ENCODE data around the gene BEND6. TPM values are rescaled to one million over a fixed set of nuclear protein-coding genes. Genes with fewer than 3 reads are reported as not detected.

Gene BEND6
- total and polyA plus RNA-seq, 7 donors = 0.14 to 1.1 (median 0.30) TPM

DNA sequence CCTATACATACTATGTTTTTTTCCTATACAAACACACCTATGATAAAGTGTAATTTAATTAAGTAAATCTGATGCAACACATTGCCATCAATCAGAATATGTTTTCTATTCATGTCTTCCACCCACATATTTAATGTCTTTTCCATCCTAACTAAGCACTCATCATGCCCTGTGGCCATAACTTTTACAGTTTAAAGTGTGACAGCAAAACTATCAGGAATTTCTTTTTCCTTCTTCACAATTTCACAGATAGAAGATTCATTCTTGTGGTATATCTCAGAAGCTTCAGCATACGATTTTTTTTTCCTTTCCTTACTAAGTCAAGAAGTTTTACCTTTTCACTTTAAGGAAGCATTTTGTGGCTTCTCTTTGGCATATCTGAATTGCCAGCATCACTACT, 7.0 kb upstream of the BEND6 start:
- intact Hi-C loops (cut with DNase I) = no loop called here
- Histone ChIP-seq H3K4me1 (no peaks in the 10 kb centered on the region), H3K27ac (no peak overlapping the region), H3K9me3 (no peaks in the 10 kb centered on the region), H3K27me3 (ENCODE audit: insufficient read depth in 3 of 3, low read length in 2 of 3) (no peaks in the 10 kb centered on the region), H3K4me3 (no peak overlapping the region), H3K36me3 (ENCODE audit: insufficient read depth in 1 of 2, low read depth in 1 of 2) (no peaks in the 10 kb centered on the region)
- TF ChIP-seq, protein P1, sequence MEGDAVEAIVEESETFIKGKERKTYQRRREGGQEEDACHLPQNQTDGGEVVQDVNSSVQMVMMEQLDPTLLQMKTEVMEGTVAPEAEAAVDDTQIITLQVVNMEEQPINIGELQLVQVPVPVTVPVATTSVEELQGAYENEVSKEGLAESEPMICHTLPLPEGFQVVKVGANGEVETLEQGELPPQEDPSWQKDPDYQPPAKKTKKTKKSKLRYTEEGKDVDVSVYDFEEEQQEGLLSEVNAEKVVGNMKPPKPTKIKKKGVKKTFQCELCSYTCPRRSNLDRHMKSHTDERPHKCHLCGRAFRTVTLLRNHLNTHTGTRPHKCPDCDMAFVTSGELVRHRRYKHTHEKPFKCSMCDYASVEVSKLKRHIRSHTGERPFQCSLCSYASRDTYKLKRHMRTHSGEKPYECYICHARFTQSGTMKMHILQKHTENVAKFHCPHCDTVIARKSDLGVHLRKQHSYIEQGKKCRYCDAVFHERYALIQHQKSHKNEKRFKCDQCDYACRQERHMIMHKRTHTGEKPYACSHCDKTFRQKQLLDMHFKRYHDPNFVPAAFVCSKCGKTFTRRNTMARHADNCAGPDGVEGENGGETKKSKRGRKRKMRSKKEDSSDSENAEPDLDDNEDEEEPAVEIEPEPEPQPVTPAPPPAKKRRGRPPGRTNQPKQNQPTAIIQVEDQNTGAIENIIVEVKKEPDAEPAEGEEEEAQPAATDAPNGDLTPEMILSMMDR (IDR thresholded peaks at IDR 0.05) = no peak
- DNase-seq = no peak
- ATAC-seq = no peak
- 74 to 86% (median 75%) methylated on average over 1 of the region's 1 CpG for WGBS, 3 donors

DNA sequence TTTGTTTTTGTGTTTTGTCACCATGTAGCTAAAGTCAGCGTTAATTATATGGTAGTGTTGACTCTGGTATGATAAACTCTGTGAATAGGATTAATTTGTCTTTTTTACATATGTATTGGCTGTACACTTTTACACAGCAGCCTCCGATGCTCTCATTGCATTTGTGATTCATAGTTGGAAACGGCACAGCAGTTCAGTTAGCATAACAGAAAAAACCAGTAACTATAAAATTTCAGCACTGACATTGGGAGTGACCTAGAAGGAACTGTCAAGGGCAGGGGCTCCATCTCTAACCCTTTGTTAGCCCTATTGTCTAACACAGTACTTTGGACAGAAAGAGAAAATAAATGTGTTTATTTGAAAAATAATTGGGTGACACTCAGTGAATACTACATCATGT, 5.6 kb upstream of the BEND6 start:
- intact Hi-C loops (cut with DNase I) = no loop called here
- WGBS, 3 donors = 65 to 69% (median 66%) methylated on average over 3 of the region's 3 CpGs
- Histone ChIP-seq H3K4me1 (no peaks in the 10 kb centered on the region), H3K27me3 (ENCODE audit: insufficient read depth in 3 of 3, low read length in 2 of 3) (no peaks in the 10 kb centered on the region), H3K27ac (no peak overlapping the region), H3K9me3 (no peaks in the 10 kb centered on the region), H3K4me3 (no peak overlapping the region), H3K36me3 (ENCODE audit: insufficient read depth in 1 of 2, low read depth in 1 of 2) (no peaks in the 10 kb centered on the region)
- no peak for DNase-seq
- TF ChIP-seq, protein P1 (IDR thresholded peaks at IDR 0.05) = no peak
- no peak for ATAC-seq

DNA sequence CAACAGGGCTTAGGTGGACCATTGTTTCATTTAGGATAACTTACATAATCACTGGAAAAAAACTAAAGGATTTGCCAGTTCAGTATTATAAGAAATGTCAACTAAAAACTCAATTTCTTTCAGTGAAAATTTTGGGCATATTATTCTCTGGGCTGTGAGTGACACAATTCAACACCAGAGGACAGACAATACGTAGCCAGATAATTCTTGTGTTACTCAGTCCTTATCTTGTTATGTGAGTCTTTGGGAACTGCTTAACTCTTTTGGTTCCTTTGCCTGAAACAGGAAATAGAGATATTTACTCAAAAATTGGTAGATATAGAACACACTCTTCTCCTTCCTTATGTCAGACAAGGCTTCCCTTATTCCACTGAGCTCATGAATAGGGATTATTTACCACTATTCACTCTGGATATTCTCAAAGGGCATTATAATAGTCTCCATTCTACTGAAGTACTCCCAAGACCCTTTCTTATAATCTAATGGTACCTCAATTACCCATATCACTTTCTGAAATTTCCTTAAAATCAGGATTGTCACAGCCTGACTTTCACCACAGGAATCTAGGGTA, 4.9 kb upstream of the BEND6 start:
- DNase-seq (no peak), ATAC-seq (no peak)

DNA sequence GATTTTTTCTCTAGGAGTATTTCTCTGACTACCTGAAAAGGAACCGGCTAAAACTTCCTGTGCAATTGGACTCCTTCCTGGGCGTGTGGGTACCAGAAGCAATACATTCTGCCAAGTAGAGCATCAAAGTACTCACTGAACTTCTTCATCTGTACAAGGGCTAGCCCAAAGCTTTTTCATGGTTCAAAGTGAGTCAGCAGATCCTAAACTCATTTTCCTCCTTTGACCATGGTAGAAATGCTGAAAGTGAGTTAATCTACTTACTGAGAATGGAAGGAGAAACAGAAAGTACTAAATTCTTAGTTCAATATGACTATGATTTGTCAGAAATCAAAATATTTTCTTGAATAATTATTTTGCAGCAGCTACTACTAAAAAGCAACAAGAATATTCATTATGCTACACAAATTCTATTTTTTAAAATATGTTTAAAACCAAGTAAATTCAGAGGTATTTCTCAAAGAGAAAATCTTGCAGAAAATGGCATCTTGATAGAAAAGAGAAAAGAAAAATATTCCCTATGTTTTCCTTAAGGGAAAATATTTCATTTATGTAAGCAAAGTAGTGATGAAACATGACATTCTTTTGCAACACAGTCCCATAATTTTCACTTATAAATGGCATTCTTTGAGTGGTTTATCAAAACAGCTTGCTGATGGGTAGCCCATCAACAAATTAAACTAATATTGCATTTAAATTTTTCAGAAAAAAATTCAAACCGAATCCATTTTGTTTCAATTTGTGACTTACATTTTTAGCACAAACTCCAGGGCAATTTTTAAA, 3.7 kb upstream of the BEND6 start:
- H3K4me1 ChIP-seq = peaks cover 7% of the 10 kb centered on the region
- H3K36me3 ChIP-seq (ENCODE audit: insufficient read depth in 1 of 2, low read depth in 1 of 2) = no peaks in the 10 kb centered on the region
- H3K9me3 ChIP-seq = no peaks in the 10 kb centered on the region
- H3K27me3 ChIP-seq (ENCODE audit: insufficient read depth in 3 of 3, low read length in 2 of 3) = no peaks in the 10 kb centered on the region
- no peak for DNase-seq
- no peak overlapping the region for H3K27ac ChIP-seq
- no peak for ATAC-seq
- no peak overlapping the region for H3K4me3 ChIP-seq
- intact Hi-C loops (cut with DNase I) = no loop called here
- WGBS, 3 donors = 61 to 77% (median 70%) methylated on average over 3 of the region's 3 CpGs
- TF ChIP-seq, protein P1 (IDR thresholded peaks at IDR 0.05) = no peak

More for the DNA sequence above, 4.9 kb upstream of the BEND6 start:
- 53 to 73% (median 64%) methylated on average over 1 of the region's 1 CpG for WGBS, 3 donors
- Histone ChIP-seq H3K27me3 (ENCODE audit: insufficient read depth in 3 of 3, low read length in 2 of 3) (no peaks in the 10 kb centered on the region), H3K36me3 (ENCODE audit: insufficient read depth in 1 of 2, low read depth in 1 of 2) (no peaks in the 10 kb centered on the region), H3K4me1 (no peaks in the 10 kb centered on the region), H3K27ac (no peak overlapping the region), H3K9me3 (no peaks in the 10 kb centered on the region), H3K4me3 (no peak overlapping the region)
- TF ChIP-seq, protein P1 (IDR thresholded peaks at IDR 0.05) = no peak
- intact Hi-C loops (cut with DNase I) = no loop called here

Data from psoas muscle (tissue), 8 donors.